Lung (tissue), 12 donors: ENCODE results near the gene PISD. TPM values are rescaled to one million over a fixed set of nuclear protein-coding genes. Genes with fewer than 3 reads are reported as not detected.
A peak's percentile ranks its signal among the peaks of the same experiment; 100 is the strongest.

Experiments
- ATAC-seq: fragments of 200-7000 bp; cut with Tn5 transposase; one replicate; pipeline ENCODE4 v1.9.1; 2020; ENCODE audit warnings: moderate number of reproducible peaks; ENCODE audit not compliant: insufficient read depth, low FRiP score
- DNase-seq, 3 donors: peaks; one replicate each; pipeline ENCODE4 v3.0.0-alpha.2; 2013 to 2017
- H3K27ac ChIP-seq, 2 donors: one replicate each; pipeline ENCODE4 v1.5.1; 2013; ENCODE audit warnings: mild to moderate bottlenecking in 2 of 2, moderate library complexity in 2 of 2, control low read depth in 1 of 2, inconsistent platforms in 1 of 2, low read depth in 1 of 2, low read length in 1 of 2
- H3K27me3 ChIP-seq, 3 donors: one replicate each; pipeline ENCODE4 v1.5.1; 2013; ENCODE audit warnings: low read length in 2 of 3; ENCODE audit not compliant: control insufficient read depth in 3 of 3, insufficient read depth in 3 of 3
- H3K36me3 ChIP-seq, 4 donors: one replicate each; pipeline ENCODE4 v1.5.1; 2013; ENCODE audit warnings: low read length in 4 of 4, mild to moderate bottlenecking in 1 of 4, moderate library complexity in 1 of 4; ENCODE audit not compliant: control insufficient read depth in 4 of 4, insufficient read depth in 4 of 4
- H3K4me1 ChIP-seq, 5 donors: one replicate each; pipeline ENCODE4 v1.5.1; 2013; ENCODE audit warnings: low read length in 5 of 5, mild to moderate bottlenecking in 2 of 5, moderate library complexity in 1 of 5; ENCODE audit not compliant: control insufficient read depth in 5 of 5, insufficient read depth in 5 of 5
- H3K4me3 ChIP-seq: one replicate; pipeline ENCODE4 v1.5.1; 2013; ENCODE audit warnings: mild to moderate bottlenecking, control low read depth, moderate library complexity
- H3K9ac ChIP-seq, 2 donors: one replicate each; pipeline ENCODE4 v1.5.1; 2013; ENCODE audit warnings: low read length in 2 of 2, control low read depth in 1 of 2; ENCODE audit not compliant: insufficient read depth in 1 of 2
- H3K9me3 ChIP-seq, 4 donors: one replicate each; pipeline ENCODE4 v1.5.1; 2013; ENCODE audit warnings: low read length in 3 of 4, mild to moderate bottlenecking in 1 of 4, moderate library complexity in 1 of 4; ENCODE audit not compliant: control insufficient read depth in 4 of 4, insufficient read depth in 3 of 4
- CTCF ChIP-seq: IDR thresholded peaks from 2 replicates; pipeline ENCODE4 v1.5.1; 2012; ENCODE audit warnings: mild to moderate bottlenecking; ENCODE audit errors: control extremely low read depth, extremely low read depth
- WGBS, 2 donors: extraction: QIAGEN DNeasy Blood & Tissue Kit; methylation state at CpG; one replicate each; pipeline ENCODE4 v1.1.7; 2013; 5-methylcytosine and 5-hydroxymethylcytosine counted together
- polyA plus RNA-seq, 2 donors: library from polyadenylated mRNA; stranded (reverse); fragments of 200-250 nt; gene quantifications; one replicate each; pipeline ENCODE4 v1.2.1, GENCODE V29; 2013
- total RNA-seq, 2 donors: library from RNA; depleted of rRNA in 1 of 2; stranded (reverse); fragments of >200 nt in 1 of 2; gene quantifications; one replicate each; pipeline ENCODE4 v1.2.1, GENCODE V29; 2014 to 2021
- donor health status: control.
- donor health status: control.
- donor health status: Bipolar disorder and iron deficiency.
- donor health status: healthy.
- donor health status: DM: yes; HTN: yes; CAD: no.

Gene PISD
- total and polyA plus RNA-seq, 4 donors, result 25.7 to 94.6 (median 46.8) TPM

GRCh38 chr22:31646186-31647019, 15.6 kb downstream of the PISD start:
- Histone ChIP-seq H3K4me1 (peaks cover 0 to 7% (median 0%) of the 10 kb centered on the region in 5 donors), H3K9ac (no peak overlapping the region), H3K36me3 (peaks cover 4 to 15% (median 10%) of the 10 kb centered on the region in 4 donors), H3K27me3 (no peaks in the 10 kb centered on the region), H3K4me3 (no peak overlapping the region), H3K9me3 (no peaks in the 10 kb centered on the region), H3K27ac (peak overlapping the region in 1 of 2 donors; percentile 63)
- TF ChIP-seq CTCF, result no peak
- ATAC-seq (peak; percentile 66), DNase-seq (no peak)
- WGBS, 2 donors, result 65 to 82% methylated on average over 6 of the region's 6 CpGs

GRCh38 chr22:31639436-31640039, 22.5 kb downstream of the PISD start:
- Histone ChIP-seq H3K36me3 (peaks cover 0 to 4% (median under 1%) of the 10 kb centered on the region in 4 donors), H3K27ac (peak overlapping the region in 1 of 2 donors; percentile 27), H3K4me1 (no peaks in the 10 kb centered on the region), H3K9ac (no peak overlapping the region), H3K27me3 (no peaks in the 10 kb centered on the region), H3K9me3 (no peaks in the 10 kb centered on the region), H3K4me3 (no peak overlapping the region)
- ATAC-seq (peak; percentile 27), DNase-seq (no peak)
- 35 to 50% methylated on average over 4 of the region's 4 CpGs for WGBS, 2 donors
- no peak for TF ChIP-seq CTCF

- Histone ChIP-seq H3K9ac (no peak overlapping the region), H3K27ac (peak overlapping the region; percentile 15 to 92), H3K4me3 (no peak overlapping the region), H3K9me3 (no peaks in the 10 kb centered on the region), H3K4me1 (no peaks in the 10 kb centered on the region), H3K27me3 (no peaks in the 10 kb centered on the region), H3K36me3 (peaks cover 0 to 4% (median 0%) of the 10 kb centered on the region in 4 donors)
- DNase-seq (no peak), ATAC-seq (peak; percentile 51)
- WGBS, 2 donors, result 25 to 56% methylated on average over 15 of the region's 15 CpGs
- TF ChIP-seq CTCF, result no peak
Measured at GRCh38 chr22:31637891-31638618, 24.0 kb downstream of the PISD start.
